ENCODE measurements around the gene SLC7A4.

DNA sequence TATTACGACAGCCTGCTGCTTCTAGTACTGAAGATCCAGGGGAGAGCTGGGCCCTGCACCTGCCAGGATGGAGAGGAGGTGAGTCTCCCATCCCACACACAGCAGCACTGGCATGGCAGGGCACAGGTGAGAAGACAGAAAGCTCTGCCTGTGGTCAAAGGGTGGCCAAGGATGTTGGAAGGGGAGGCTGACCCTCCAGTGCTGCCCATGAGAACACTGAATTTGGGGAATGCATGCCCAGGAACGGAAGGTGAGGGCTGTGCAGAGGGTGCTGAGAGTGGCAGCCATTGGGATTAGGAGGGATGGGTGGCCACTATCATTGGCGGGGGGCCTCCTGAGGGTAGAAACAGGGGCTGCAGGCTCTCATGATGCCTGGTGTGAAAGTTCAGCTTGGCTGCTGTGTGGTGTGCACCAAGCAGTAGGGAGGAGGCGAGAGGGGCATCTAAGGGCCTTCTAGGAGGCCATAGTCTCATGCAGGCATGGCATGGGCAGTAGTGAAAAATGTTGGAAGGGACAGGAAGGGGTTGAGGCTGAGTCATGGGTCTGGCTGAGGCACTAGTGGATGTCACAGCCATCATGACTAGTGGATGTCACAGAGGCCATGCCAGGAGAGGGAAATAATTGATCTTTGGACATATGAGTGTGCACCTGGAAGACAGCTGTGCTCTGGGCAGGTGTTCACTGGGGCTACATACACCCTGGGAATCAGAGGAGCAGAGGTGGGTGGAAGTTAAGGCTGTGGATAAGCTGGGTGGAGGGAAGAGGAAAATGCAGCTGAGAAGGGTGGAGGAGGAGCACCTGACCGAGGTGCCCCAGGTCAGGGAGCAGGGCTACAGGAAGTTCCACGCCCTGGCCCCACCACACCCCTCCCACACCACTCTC, 10.9 kb upstream of the SLC7A4 start:
- TF ChIP-seq EZH2 (IDR thresholded peaks at IDR 0.05) (no peak), POLR2AphosphoS5 (IDR thresholded peaks at IDR 0.05; ENCODE audit: borderline replicate concordance, low read depth, low read length) (no peak), FOXP2 (optimal IDR thresholded peaks at IDR 0.05; ENCODE audit: control extremely low read depth, extremely low read length, insufficient read depth) (no peak)

Measured in SK-N-MC (cell line).